Type B pancreatic cell (in vitro differentiated cells): ENCODE results near the gene SMARCA4. TPM values are rescaled to one million over a fixed set of nuclear protein-coding genes. Genes with fewer than 3 reads are reported as not detected.

Source experiments
- DNase-seq: peaks from one replicate; pipeline ENCODE4 v3.0.0; 2021; ENCODE audit warnings: mixed read lengths; ENCODE audit not compliant: unreplicated experiment; ENCODE audit errors: extremely low spot score
- H3K27ac Mint-ChIP-seq: 2 replicates; pipeline ENCODE4 v1.8.0; 2021; ENCODE audit warnings: mild to moderate bottlenecking, mixed read lengths
- H3K27me3 Mint-ChIP-seq: 2 replicates; pipeline ENCODE4 v1.8.0; 2021; ENCODE audit warnings: mixed read lengths
- H3K36me3 Mint-ChIP-seq: 2 replicates; pipeline ENCODE4 v1.8.0; 2021; ENCODE audit warnings: mixed read lengths
- H3K4me1 Mint-ChIP-seq: one replicate; pipeline ENCODE4 v1.8.0; 2021; ENCODE audit warnings: mixed read lengths; ENCODE audit not compliant: unreplicated experiment
- H3K4me3 Mint-ChIP-seq: 2 replicates; pipeline ENCODE4 v1.8.0; 2021; ENCODE audit warnings: mild to moderate bottlenecking, mixed read lengths
- H3K9me3 Mint-ChIP-seq: 2 replicates; pipeline ENCODE4 v1.8.0; 2021; ENCODE audit warnings: mixed read lengths
- CTCF ChIP-seq: fragments of 200-600 bp; sonication (generic); conservative IDR thresholded peaks from 2 replicates; pipeline ENCODE4 v1.5.0; 2021; ENCODE audit warnings: antibody characterized with exemption, mild to moderate bottlenecking
- total RNA-seq: library from RNA; stranded (reverse); gene quantifications from 2 replicates; pipeline ENCODE4 v1.2.1, GENCODE V29; 2021; ENCODE audit warnings: low replicate concordance

Gene SMARCA4
- total RNA-seq, 1 donor from 2014 or later, result 244 TPM

- H3K36me3 Mint-ChIP-seq, result peaks cover 11% of the 10 kb centered on the region
- H3K27ac Mint-ChIP-seq, result no peak overlapping the region
Observed at GRCh38 chr19:11111771-11112144, 150.9 kb downstream of the SMARCA4 start.

More at GRCh38 chr19:11111771-11112144, 150.9 kb downstream of the SMARCA4 start:
- TF ChIP-seq CTCF, result no peak
- no peak for DNase-seq
- Mint-ChIP-seq H3K27me3 (no peaks in the 10 kb centered on the region), H3K4me3 (no peak overlapping the region), H3K9me3 (no peaks in the 10 kb centered on the region), H3K4me1 (no peaks in the 10 kb centered on the region)

Other genes with a start within 250 kb of the SMARCA4 start
- gene DNM2, start 243.0 kb upstream of the SMARCA4 start, total RNA-seq, result 119 and 123 TPM in 2 replicates
- 23.0 and 30.9 TPM in 2 replicates for gene TMED1, start 124.8 kb upstream of the SMARCA4 start, total RNA-seq
- gene C19orf38, start 112.6 kb upstream of the SMARCA4 start, total RNA-seq, result 0.45 and 1.1 TPM in 2 replicates
- 81.9 and 104 TPM in 2 replicates for gene CARM1, start 89.5 kb upstream of the SMARCA4 start, total RNA-seq
- gene YIPF2, start 32.4 kb upstream of the SMARCA4 start, total RNA-seq, result 58.5 and 124 TPM in 2 replicates
- gene TIMM29, start 32.2 kb upstream of the SMARCA4 start, total RNA-seq, result 31.8 and 33.7 TPM in 2 replicates
- gene LDLR, start 128.4 kb downstream of the SMARCA4 start, total RNA-seq, result 67.4 and 103 TPM in 2 replicates
- gene SPC24, start 194.8 kb downstream of the SMARCA4 start, total RNA-seq, result 15.0 and 43.2 TPM in 2 replicates
- gene KANK2, start 236.5 kb downstream of the SMARCA4 start, total RNA-seq, result 17.6 and 55.3 TPM in 2 replicates